GM19467 (cell line): ENCODE data around the gene ZCCHC3.
"Not testable (repeated sequence)": the region's sequence is repeated elsewhere in the genome, so short reads cannot be mapped to it uniquely, and the experiment has no call there.

Experiments used
- ATAC-seq: cut with Tn5 transposase; IDR thresholded peaks from one replicate; pipeline ENCODE4 v1.9.1; 2021; ENCODE audit warnings: mild to moderate bottlenecking, moderate library complexity; ENCODE audit not compliant: unreplicated experiment

Gene ZCCHC3

DNA sequence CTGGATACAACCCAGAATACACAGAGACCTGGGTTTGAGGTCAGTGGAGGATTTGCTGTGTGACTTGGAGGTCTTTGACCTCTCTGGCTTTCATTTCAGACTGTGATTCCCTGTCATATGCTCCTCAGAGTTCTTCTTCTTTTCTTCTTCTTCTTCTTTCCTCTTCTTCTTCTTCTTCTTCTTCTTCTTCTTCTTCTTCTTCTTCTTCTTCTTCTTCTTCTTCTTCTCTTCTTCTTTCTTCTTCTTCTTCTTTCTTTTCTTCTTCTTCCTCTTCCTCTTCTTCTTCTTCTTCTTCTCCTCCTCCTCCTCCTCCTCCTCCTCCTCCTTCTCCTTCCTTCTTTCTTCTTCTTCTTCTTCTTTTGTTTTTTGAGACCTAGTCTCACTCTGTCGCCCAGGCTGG, 38.7 kb downstream of the ZCCHC3 start:
- ATAC-seq: not testable (repeated sequence)

DNA sequence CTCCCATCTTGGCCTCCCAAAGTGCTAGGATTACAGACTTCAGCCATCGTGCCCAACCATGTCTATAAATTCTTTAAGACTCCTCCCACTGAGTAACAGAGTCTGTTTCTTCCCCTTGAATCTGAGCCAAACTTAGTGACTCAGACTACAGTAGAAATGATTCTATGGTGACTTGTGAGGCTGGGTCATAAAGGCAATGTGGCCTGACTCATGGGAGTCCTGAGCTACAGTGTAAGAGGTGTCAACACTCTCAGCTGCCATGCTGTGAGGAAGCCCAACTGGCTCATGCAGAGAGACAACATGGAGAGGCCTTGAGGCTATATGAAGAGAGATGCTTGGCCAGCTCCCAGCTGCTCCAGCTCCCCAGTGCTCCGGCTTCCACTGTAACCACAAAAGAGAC, 44.3 kb downstream of the ZCCHC3 start:
- no peak for ATAC-seq

DNA sequence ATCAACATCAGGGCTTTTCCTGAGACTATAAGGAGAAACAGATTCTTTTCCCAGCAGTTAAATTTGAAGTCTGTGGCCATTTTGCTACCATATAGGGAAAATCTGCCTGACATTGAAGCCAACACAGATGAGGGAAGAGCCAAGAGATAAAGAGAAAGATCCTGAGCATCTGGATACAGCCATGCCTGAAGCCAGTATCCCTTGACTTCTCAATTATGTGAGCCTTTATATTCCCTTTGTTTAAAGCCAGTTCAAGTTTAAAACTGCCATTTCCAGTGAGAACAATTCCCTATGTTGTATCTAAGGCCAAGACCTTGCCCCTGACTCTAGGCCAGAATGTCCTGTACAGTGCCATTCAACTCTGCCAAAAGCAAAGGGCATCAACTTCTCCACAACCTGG, 45.7 kb downstream of the ZCCHC3 start:
- ATAC-seq: no peak

DNA sequence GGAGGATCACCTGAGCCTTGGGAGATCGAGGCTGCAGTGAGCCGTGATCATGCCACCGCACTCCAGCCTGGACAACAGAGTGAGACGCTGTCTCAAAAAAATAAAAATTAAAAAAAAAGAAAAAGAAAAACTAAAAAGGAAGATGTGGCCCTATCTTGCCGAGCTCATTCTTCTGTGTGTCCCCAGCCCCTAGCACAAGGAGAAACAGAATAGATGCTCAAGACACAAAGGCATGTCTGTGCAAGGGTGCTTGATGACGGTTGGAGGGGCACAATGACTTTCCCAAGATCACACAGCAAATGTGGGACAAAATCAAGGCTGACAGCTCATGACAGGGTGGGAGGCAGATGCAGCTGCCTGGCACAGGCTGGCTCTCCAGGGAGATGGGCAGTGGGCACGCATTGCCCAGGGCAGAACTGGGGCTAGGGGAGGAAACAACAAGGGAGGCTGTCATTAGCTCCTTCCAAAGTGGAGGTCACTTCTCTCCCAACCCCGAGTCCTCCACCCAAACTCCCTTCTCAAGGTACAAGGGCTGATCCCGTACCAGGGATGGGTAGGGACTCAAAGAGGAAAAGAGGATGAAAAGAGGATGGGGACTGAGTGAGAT, 48.8 kb downstream of the ZCCHC3 start:
- no peak for ATAC-seq

DNA sequence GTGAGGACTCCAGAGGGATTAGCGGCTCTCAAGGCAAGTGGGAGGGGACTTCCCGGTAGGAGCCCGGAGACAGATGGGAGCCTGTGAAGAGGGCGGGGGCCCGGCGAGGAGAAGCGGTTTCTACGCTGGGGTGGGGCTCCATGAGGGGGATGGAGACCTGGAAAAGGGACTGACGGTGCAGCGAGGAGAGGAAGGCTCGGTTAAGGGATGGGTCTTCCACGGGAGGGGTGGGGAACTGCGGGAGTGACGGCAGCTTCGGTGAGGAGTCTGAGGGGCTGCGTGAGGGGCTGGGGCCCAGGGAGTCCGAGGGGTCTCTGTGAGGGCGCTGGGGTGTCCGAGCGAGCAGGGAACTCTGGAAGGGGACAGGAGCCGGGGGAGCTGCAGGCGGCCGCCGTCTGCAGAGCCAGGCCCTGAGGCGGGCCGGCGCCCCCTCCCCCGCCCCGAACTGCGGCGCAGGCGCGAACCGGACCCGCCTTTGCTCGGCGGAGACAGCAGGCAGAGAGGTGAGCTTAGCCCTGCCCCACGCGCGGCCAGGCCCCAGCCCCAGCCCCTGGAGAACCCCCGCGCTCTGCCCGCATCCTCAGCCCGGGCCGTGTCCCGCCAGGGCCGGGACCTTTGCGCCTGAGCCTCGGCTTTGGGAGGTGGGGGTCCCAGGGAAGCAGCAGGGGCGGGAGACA, 49.4 kb downstream of the ZCCHC3 start, which contains the start of gene NRSN2:
NRSN2 (plus strand) TSS at position 472 of the 677 bp plus-strand sequence. CDS start 2,533 bp downstream, outside the sequence.
- ATAC-seq: no peak

DNA sequence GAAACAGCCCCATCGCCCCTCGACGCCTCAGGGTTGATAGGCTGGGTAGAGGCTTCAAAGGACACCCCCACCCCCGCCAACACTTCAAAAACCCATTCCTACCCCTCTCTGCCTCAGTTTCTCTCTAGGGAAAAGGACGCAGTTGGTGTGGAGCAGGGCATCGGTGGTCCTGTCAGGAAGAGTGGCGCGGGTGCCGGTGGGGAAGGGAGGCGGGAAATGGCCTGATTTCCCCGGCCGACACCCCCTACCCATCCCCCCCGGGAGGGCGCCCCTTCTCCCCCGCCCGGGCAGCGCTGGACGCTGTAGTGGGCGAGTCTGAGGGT, 49.9 kb downstream of the ZCCHC3 start:
- ATAC-seq: no peak

DNA sequence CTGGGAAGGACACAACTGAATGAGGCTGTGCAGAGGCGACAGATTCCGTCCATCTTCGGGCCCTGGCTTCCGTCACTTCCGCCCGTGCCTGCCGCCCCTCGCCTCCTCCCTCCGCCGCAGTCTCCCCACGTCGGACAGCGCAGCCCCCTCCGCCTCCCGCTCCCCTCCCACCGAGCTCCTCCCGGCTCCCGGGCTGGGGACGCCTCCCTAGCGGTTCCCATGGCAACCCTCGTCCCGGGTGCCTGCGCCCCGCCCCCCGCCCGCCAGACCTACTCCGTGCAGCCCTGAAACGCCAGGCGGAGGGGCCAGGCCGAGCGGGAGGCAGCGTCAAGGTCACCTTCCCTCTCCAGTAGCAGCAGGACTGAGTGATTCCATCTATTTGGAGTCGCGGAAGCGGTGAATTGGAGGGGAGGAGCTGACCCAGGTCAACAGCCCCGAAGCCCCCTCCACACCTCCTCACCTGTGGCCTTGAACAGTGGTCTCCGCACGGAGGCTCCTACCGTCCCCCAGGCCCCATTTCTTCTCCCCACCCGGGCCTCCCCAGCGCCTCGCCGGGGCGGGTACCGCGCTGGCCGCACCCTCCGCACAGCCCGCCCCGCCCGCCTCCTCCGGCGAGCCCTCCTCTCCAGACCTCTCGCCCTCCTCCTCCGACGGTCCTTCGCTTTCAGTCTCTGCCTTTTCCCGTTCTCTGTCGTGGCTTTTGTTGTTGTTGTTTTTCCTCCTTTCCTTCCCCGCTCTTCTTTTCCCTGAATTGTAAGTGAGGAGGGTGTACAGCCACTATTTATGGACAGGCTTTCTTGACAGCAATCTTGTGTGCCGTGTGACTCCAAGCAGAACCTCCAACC, 50.5 kb downstream of the ZCCHC3 start:
- peak; percentile 61 for ATAC-seq

DNA sequence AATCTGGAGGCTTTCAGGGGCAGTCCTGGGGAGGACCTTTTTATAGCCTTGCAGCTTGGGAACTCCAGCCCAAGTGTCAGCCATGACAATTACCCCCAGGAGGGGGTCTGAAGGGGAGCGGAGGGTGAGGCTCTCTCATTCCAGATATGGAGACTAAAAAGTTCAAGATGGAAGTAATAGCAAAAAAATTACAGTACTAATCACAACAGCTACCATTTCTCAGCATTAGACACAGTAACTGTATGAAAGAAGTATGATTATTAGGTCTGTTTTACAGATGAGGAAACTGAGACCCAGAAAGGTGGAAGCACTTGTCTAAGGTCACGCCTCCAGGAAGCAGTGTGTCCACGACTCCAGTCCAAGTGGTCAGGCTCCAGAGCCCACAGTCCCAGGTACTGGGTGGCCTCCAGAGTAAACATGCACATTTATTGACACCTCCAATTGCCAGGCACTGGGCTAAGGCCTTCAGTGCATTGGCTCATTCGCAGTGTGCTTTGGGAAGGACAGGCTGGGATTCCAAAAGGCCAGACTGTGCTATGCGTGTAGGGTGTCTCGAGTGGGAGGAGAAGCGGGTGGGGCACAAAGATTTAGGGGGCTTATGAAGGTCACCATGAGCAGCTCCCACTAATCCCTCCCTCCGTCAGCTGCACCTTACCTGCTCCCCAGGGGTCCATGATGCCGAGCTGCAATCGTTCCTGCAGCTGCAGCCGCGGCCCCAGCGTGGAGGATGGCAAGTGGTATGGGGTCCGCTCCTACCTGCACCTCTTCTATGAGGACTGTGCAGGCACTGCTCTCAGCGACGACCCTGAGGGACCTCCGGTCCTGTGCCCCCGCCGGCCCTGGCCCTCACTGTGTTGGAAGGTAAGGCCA, 51.8 kb downstream of the ZCCHC3 start:
- ATAC-seq: no peak
